OCI-LY3 (cell line): ENCODE results near the gene TNFAIP2.

Source experiments
- H2AFZ ChIP-seq: fragments of 200-600, 300-600 bp; shearing (Covaris generic); 2 replicates; pipeline ENCODE4 v1.6.0; 2014; ENCODE audit warnings: antibody characterized with exemption, low read depth, low read length
- H3K27ac ChIP-seq: fragments of 200-600, 300-600 bp; sonication (generic); 2 replicates; pipeline ENCODE4 v1.5.1; 2014; ENCODE audit warnings: mild to moderate bottlenecking, low read length, moderate library complexity, mixed read lengths
- H3K27me3 ChIP-seq: fragments of 200-600, 300-600 bp; sonication (generic); 2 replicates; pipeline ENCODE4 v1.6.1; 2014; ENCODE audit warnings: low read depth, low read length, mixed read lengths
- H3K36me3 ChIP-seq: fragments of 200-600, 300-600 bp; sonication (generic); replicated peaks from 2 replicates; pipeline ENCODE3; 2014; ENCODE audit warnings: low read depth, low read length, mixed read lengths
- H3K4me1 ChIP-seq: fragments of 300-600, 200-600 bp; sonication (generic); 2 replicates; pipeline ENCODE4 v1.6.1; 2014; ENCODE audit warnings: low read length, mixed read lengths
- H3K4me2 ChIP-seq: fragments of 200-600, 300-600 bp; sonication (generic); 2 replicates; pipeline ENCODE4 v1.6.1; 2014; ENCODE audit warnings: low read length, mixed read lengths
- H3K4me3 ChIP-seq: fragments of 300-600, 200-600 bp; sonication (generic); 2 replicates; pipeline ENCODE4 v1.5.1; 2014; ENCODE audit warnings: antibody characterized with exemption, mild to moderate bottlenecking, low read length, moderate library complexity
- H3K79me2 ChIP-seq: fragments of 300-600, 200-600 bp; shearing (Covaris generic); 2 replicates; pipeline ENCODE4 v1.6.1; 2014; ENCODE audit warnings: mild to moderate bottlenecking, low read length, mixed read lengths
- H3K9ac ChIP-seq: fragments of 300-600, 200-600 bp; shearing (Covaris generic); 2 replicates; pipeline ENCODE4 v1.6.0; 2014; ENCODE audit warnings: mild to moderate bottlenecking, low read length, moderate library complexity
- H3K9me3 ChIP-seq: fragments of 200-600, 300-600 bp; shearing (Covaris generic); 2 replicates; pipeline ENCODE4 v1.6.1; 2014; ENCODE audit warnings: low read length, mixed read lengths; ENCODE audit not compliant: insufficient read depth
- H4K20me1 ChIP-seq: fragments of 200-600, 300-600 bp; sonication (generic); 2 replicates; pipeline ENCODE4 v1.6.1; 2016; ENCODE audit warnings: low read length, mixed read lengths; ENCODE audit not compliant: insufficient read depth
- EZH2phosphoT487 ChIP-seq: fragments of 200-600 bp; shearing (Covaris generic); IDR thresholded peaks from 2 replicates; pipeline ENCODE4 v1.6.1; 2018; ENCODE audit warnings: antibody characterized with exemption, mixed run types, low read depth
- TF ChIP-seq, protein P1 (sequence below): fragments of 200-600, 300-600 bp; sonication (generic); IDR thresholded peaks from 2 replicates; pipeline ENCODE4 v1.5.1; 2014; ENCODE audit warnings: antibody characterized with exemption, low read length, low read depth

Gene TNFAIP2

DNA sequence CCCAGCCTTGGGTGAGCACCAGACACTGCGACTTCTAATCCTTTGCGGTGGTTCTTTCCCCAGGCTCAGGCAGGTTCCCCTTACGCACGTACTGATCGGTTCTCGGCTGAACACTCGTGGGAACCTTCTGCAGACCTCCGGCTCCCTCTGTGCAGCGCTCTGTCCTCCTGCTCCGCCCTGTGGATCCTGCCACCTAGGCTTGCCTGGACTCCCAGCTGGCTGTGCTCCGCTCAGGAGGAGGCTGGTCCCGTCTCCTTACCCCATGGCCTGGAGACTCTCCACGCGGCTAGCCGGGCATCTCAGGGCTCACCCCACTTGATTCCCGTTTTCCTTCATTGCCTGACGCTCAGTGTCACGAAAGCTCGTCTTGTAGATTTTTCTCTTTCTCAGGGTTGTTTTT, 34.7 kb downstream of the TNFAIP2 start:
- H3K9me3 ChIP-seq, result no peaks in the 10 kb centered on the region
- no peak overlapping the region for H3K4me3 ChIP-seq
- H2AFZ ChIP-seq, result no peak overlapping the region
- no peaks in the 10 kb centered on the region for H3K4me1 ChIP-seq
- no peaks in the 10 kb centered on the region for H3K36me3 ChIP-seq
- H3K4me2 ChIP-seq, result no peak overlapping the region
- no peaks in the 10 kb centered on the region; the same call in 1 of the 2 replicates for H3K27me3 ChIP-seq
- no peak overlapping the region for H3K27ac ChIP-seq
- H3K79me2 ChIP-seq, result no peaks in the 10 kb centered on the region
- no peak for TF ChIP-seq EZH2phosphoT487
- TF ChIP-seq, protein P1, sequence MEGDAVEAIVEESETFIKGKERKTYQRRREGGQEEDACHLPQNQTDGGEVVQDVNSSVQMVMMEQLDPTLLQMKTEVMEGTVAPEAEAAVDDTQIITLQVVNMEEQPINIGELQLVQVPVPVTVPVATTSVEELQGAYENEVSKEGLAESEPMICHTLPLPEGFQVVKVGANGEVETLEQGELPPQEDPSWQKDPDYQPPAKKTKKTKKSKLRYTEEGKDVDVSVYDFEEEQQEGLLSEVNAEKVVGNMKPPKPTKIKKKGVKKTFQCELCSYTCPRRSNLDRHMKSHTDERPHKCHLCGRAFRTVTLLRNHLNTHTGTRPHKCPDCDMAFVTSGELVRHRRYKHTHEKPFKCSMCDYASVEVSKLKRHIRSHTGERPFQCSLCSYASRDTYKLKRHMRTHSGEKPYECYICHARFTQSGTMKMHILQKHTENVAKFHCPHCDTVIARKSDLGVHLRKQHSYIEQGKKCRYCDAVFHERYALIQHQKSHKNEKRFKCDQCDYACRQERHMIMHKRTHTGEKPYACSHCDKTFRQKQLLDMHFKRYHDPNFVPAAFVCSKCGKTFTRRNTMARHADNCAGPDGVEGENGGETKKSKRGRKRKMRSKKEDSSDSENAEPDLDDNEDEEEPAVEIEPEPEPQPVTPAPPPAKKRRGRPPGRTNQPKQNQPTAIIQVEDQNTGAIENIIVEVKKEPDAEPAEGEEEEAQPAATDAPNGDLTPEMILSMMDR, result no peak
- H3K9ac ChIP-seq, result no peak overlapping the region
- H4K20me1 ChIP-seq, result no peaks in the 10 kb centered on the region

DNA sequence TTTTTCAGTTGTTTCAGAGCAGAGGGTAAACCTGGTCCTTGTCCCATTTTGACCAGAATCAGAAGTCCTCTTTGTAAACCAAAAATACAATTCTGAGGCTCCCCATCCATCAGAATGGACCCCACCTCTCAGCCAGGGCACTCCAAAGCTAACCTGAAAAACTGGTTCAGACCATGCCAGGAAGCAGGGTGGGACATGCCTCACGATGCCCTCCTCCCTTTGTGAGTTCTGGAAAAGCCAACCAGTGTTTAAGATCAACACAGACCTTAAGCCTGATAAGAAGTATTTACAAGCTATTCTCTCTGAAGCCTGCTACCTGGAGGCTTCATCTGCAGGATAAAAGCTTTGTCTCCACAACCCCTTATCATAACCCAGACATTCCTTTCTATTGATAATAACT, 35.4 kb downstream of the TNFAIP2 start:
- TF ChIP-seq EZH2phosphoT487, result no peak
- TF ChIP-seq, protein P1, result no peak
- no peak overlapping the region for H3K27ac ChIP-seq
- H3K4me3 ChIP-seq, result no peak overlapping the region
- H3K9ac ChIP-seq, result no peak overlapping the region
- H3K36me3 ChIP-seq, result no peaks in the 10 kb centered on the region
- no peak overlapping the region for H2AFZ ChIP-seq
- H3K79me2 ChIP-seq, result no peaks in the 10 kb centered on the region
- no peaks in the 10 kb centered on the region for H3K9me3 ChIP-seq
- no peaks in the 10 kb centered on the region; the same call in 1 of the 2 replicates for H3K27me3 ChIP-seq
- H4K20me1 ChIP-seq, result no peaks in the 10 kb centered on the region
- no peaks in the 10 kb centered on the region for H3K4me1 ChIP-seq
- no peak overlapping the region for H3K4me2 ChIP-seq

DNA sequence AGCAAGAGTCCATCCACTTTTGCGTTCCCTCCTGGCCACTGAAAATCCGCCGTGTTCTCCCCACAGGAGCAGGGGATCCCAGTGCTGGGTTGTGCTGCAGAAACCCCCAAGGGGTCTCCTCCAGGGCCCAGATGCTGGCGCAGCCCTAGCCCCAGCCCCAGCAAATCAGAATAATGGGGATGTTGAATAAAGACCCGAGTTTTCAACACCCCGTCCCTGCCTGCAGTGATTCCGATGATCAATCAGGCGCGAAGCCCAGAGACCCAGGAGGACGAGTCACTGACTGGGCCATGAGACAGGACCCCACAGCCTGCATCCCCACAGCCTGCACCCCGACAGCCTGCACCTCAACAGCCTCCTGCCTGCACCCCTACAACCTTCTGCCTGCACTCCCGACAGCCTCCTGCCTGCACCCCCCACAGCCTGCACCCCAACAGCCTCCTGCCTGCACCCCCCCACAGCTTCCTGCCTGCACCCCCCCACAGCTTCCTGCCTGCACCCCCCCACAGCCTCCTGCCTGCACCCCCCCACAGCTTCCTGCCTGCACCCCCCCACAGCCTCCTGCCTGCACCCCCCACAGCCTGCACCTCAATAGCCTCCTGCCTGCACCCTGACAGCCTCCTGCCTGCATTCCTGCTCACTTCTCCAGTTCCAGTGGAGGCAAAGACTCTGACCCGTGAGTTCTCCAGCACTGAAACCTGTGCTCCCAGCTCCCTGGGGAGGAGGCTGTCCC, 37.2 kb downstream of the TNFAIP2 start:
- Histone ChIP-seq H3K4me1 (no peaks in the 10 kb centered on the region), H3K4me2 (no peak overlapping the region), H3K4me3 (no peak overlapping the region), H3K27me3 (no peaks in the 10 kb centered on the region; the same call in 1 of the 2 replicates), H3K36me3 (no peaks in the 10 kb centered on the region), H3K27ac (no peak overlapping the region), H3K9ac (no peak overlapping the region), H2AFZ (no peak overlapping the region), H4K20me1 (no peaks in the 10 kb centered on the region), H3K9me3 (no peaks in the 10 kb centered on the region), H3K79me2 (no peaks in the 10 kb centered on the region)
- TF ChIP-seq, protein P1, result no peak
- no peak for TF ChIP-seq EZH2phosphoT487

DNA sequence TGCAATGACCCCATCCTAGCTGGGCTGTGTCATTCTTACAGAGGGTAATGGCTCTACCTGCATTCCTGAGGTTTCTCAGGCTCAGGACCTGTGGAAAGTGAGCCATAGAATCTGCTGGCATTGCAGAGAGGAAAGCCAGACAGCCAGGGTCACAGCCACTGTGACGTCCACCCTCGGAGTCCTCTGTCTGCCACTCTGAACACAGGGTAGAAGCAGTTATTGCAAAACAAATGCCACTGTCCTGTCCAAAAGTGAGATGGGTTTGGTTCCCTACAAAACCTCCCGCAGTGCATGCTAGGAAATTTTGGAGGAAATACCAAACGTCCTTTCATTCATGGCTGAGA, 37.8 kb downstream of the TNFAIP2 start:
- Histone ChIP-seq H3K27me3 (peaks cover 2% of the 10 kb centered on the region; the same call in 1 of the 2 replicates), H2AFZ (no peak overlapping the region), H3K4me3 (no peak overlapping the region), H3K9me3 (no peaks in the 10 kb centered on the region), H4K20me1 (no peaks in the 10 kb centered on the region), H3K79me2 (no peaks in the 10 kb centered on the region), H3K9ac (no peak overlapping the region), H3K36me3 (no peaks in the 10 kb centered on the region), H3K27ac (no peak overlapping the region), H3K4me1 (no peaks in the 10 kb centered on the region), H3K4me2 (no peak overlapping the region)
- TF ChIP-seq, protein P1, result no peak
- no peak for TF ChIP-seq EZH2phosphoT487
